H9 (cell line): Measurements from ENCODE around the gene CHMP6. TPM values are rescaled to one million over a fixed set of nuclear protein-coding genes. Genes with fewer than 3 reads are reported as not detected.

ENCODE experiments used
- DNase-seq: peaks from one replicate; pipeline ENCODE4 v3.0.0-alpha.2; 2017
- H2AFZ ChIP-seq: one replicate; pipeline ENCODE4 v1.6.1; 2013; ENCODE audit warnings: mild to moderate bottlenecking, low read length, control low read depth, moderate library complexity
- H2AK5ac ChIP-seq: 2 replicates; pipeline ENCODE4 v1.6.1; 2013; ENCODE audit warnings: low read length, control low read depth, mixed read lengths; ENCODE audit not compliant: insufficient read length
- H2BK120ac ChIP-seq: one replicate; pipeline ENCODE4 v1.6.1; 2013; ENCODE audit warnings: low read depth, mild to moderate bottlenecking, low read length, control low read depth, inconsistent platforms; ENCODE audit not compliant: poor library complexity, severe bottlenecking
- H2BK12ac ChIP-seq: 2 replicates; pipeline ENCODE4 v1.6.1; 2013; ENCODE audit warnings: low read length, control low read depth, mixed read lengths, low read depth; ENCODE audit not compliant: insufficient read length
- H2BK15ac ChIP-seq: 2 replicates; pipeline ENCODE4 v1.6.1; 2013; ENCODE audit warnings: low read depth, low read length, control low read depth
- H2BK20ac ChIP-seq: one replicate; pipeline ENCODE4 v1.6.1; 2013; ENCODE audit warnings: low read depth, mild to moderate bottlenecking, low read length, control low read depth, inconsistent platforms; ENCODE audit not compliant: poor library complexity, severe bottlenecking
- H2BK5ac ChIP-seq: 2 replicates; pipeline ENCODE4 v1.6.1; 2013; ENCODE audit warnings: low read length, control low read depth, mixed read lengths; ENCODE audit not compliant: insufficient read length
- H3K14ac ChIP-seq: 2 replicates; pipeline ENCODE4 v1.6.1; 2013; ENCODE audit warnings: low read length, control low read depth; ENCODE audit not compliant: insufficient read depth
- H3K18ac ChIP-seq: 2 replicates; pipeline ENCODE4 v1.6.1; 2013; ENCODE audit warnings: low read depth, mild to moderate bottlenecking, mixed read lengths, low read length, control low read depth; ENCODE audit not compliant: insufficient read length
- H3K23ac ChIP-seq: 2 replicates; pipeline ENCODE4 v1.6.1; 2013; ENCODE audit warnings: low read length, control low read depth, mixed read lengths, low read depth; ENCODE audit not compliant: insufficient read length
- H3K23me2 ChIP-seq: 2 replicates; pipeline ENCODE4 v1.6.1; 2013; ENCODE audit warnings: low read depth, mild to moderate bottlenecking, mixed read lengths, low read length, control low read depth; ENCODE audit not compliant: insufficient read length, poor library complexity, severe bottlenecking
- H3K27ac ChIP-seq: 2 replicates; pipeline ENCODE4 v1.5.1; 2013; ENCODE audit warnings: low read length, control low read depth, mixed read lengths, low read depth; ENCODE audit not compliant: insufficient read length
- H3K27me3 ChIP-seq: 2 replicates; pipeline ENCODE4 v1.6.1; 2013; ENCODE audit warnings: low read length, control low read depth, inconsistent platforms; ENCODE audit not compliant: insufficient read depth
- H3K4ac ChIP-seq: 2 replicates; pipeline ENCODE4 v1.6.1; 2013; ENCODE audit warnings: low read depth, mild to moderate bottlenecking, control low read depth, inconsistent platforms, low read length, moderate library complexity
- H3K4me1 ChIP-seq: 2 replicates; pipeline ENCODE4 v1.6.1; 2013; ENCODE audit warnings: low read length, control low read depth, inconsistent platforms; ENCODE audit not compliant: insufficient read depth
- H3K4me2 ChIP-seq: 2 replicates; pipeline ENCODE4 v1.6.1; 2013; ENCODE audit warnings: low read length, control low read depth, mixed read lengths; ENCODE audit not compliant: insufficient read length, insufficient read depth
- H3K56ac ChIP-seq: 2 replicates; pipeline ENCODE4 v1.6.1; 2013; ENCODE audit warnings: low read depth, mild to moderate bottlenecking, mixed read lengths, low read length, control low read depth; ENCODE audit not compliant: insufficient read length
- H3K79me1 ChIP-seq: 2 replicates; pipeline ENCODE4 v1.6.1; 2013; ENCODE audit warnings: low read depth, mild to moderate bottlenecking, moderate library complexity, low read length, control low read depth, inconsistent platforms; ENCODE audit not compliant: insufficient read depth, poor library complexity, severe bottlenecking
- H3K79me2 ChIP-seq: 2 replicates; pipeline ENCODE4 v1.6.1; 2013; ENCODE audit warnings: low read length, control low read depth, inconsistent platforms; ENCODE audit not compliant: insufficient read depth
- H3K9ac ChIP-seq: 2 replicates; pipeline ENCODE4 v1.6.1; 2013; ENCODE audit warnings: low read length, control low read depth, mixed read lengths; ENCODE audit not compliant: insufficient read length; ENCODE audit errors: extremely low read depth
- H3K9me3 ChIP-seq: one replicate; pipeline ENCODE4 v1.6.1; 2013; ENCODE audit warnings: low read depth, low read length, inconsistent platforms; ENCODE audit not compliant: control insufficient read depth
- H3T11ph ChIP-seq: one replicate; pipeline ENCODE4 v1.6.1; 2013; ENCODE audit warnings: mild to moderate bottlenecking, low read length, control low read depth, inconsistent platforms
- H4K20me1 ChIP-seq: one replicate; pipeline ENCODE4 v1.6.1; 2013; ENCODE audit not compliant: control insufficient read depth, insufficient read length, insufficient read depth
- H4K5ac ChIP-seq: 2 replicates; pipeline ENCODE4 v1.6.1; 2013; ENCODE audit warnings: low read depth, mild to moderate bottlenecking, mixed read lengths, low read length, control low read depth; ENCODE audit not compliant: insufficient read length
- H4K8ac ChIP-seq: replicated peaks from 2 replicates; pipeline ENCODE4 v1.6.1; 2013; ENCODE audit warnings: low read length, control low read depth, mixed read lengths, low read depth; ENCODE audit not compliant: insufficient read length
- H4K91ac ChIP-seq: 2 replicates; pipeline ENCODE4 v1.6.1; 2013; ENCODE audit warnings: low read depth, mild to moderate bottlenecking, moderate library complexity, mixed read lengths, low read length, control low read depth; ENCODE audit not compliant: insufficient read length
- H3K27ac Mint-ChIP-seq, 3 experiments: 2 replicates in 2 of 3; 3 replicates in 1 of 3; pipeline ENCODE4 v1.8.0; 2020 to 2021; ENCODE audit warnings: mixed read lengths in 3 of 3, mild to moderate bottlenecking in 1 of 3, moderate library complexity in 1 of 3
- H3K27me3 Mint-ChIP-seq: 2 replicates; pipeline ENCODE4 v1.8.0; 2021; ENCODE audit warnings: low read depth, mild to moderate bottlenecking, moderate library complexity, mixed read lengths
- H3K36me3 Mint-ChIP-seq, 3 experiments: 2 replicates in 2 of 3; 3 replicates in 1 of 3; pipeline ENCODE4 v1.8.0; 2020 to 2021; ENCODE audit warnings: low read depth in 3 of 3, mixed read lengths in 3 of 3; ENCODE audit not compliant: insufficient read depth in 1 of 3
- H3K4me1 Mint-ChIP-seq, 2 experiments: 2 replicates each; pipeline ENCODE4 v1.8.0; 2020; ENCODE audit warnings: mixed read lengths in 2 of 2
- H3K4me3 Mint-ChIP-seq, 2 experiments: 2 replicates in 1 of 2; 3 replicates in 1 of 2; pipeline ENCODE4 v1.8.0; 2020 to 2021; ENCODE audit warnings: mild to moderate bottlenecking in 2 of 2, mixed read lengths in 2 of 2, moderate library complexity in 1 of 2
- H3K9me3 Mint-ChIP-seq, 2 experiments: 2 replicates in 1 of 2; 3 replicates in 1 of 2; pipeline ENCODE4 v1.8.0; 2020; ENCODE audit warnings: mild to moderate bottlenecking in 2 of 2, mixed read lengths in 2 of 2, moderate library complexity in 1 of 2
- CTCF ChIP-seq: fragments of 200-600 bp; sonication (generic); conservative IDR thresholded peaks from 3 replicates; pipeline ENCODE4 v1.8.0; 2021; ENCODE audit warnings: antibody characterized with exemption, mild to moderate bottlenecking
- WGBS: extraction: QIAGEN DNeasy Blood & Tissue Kit; methylation state at CpG from one replicate; pipeline ENCODE4 v1.1.7; 2013; ENCODE audit warnings: missing lambda C conversion rate, low lambda C conversion rate, mixed read lengths; ENCODE audit not compliant: insufficient read length; ENCODE audit errors: extremely low coverage; 5-methylcytosine and 5-hydroxymethylcytosine counted together
- total RNA-seq: library from RNA; stranded (reverse); gene quantifications from 2 replicates; pipeline ENCODE4 v1.2.1, GENCODE V29; 2021

The CHMP6 gene
- total RNA-seq, 1 experiment from 2014 or later: 23.4 TPM

- H3K79me2 ChIP-seq: no peaks in the 10 kb centered on the region
- H3K14ac ChIP-seq: no peak overlapping the region
- no peak for DNase-seq
- H2BK15ac ChIP-seq: no peak overlapping the region
- H3K4ac ChIP-seq: no peak overlapping the region
- H3K27me3 ChIP-seq: no peaks in the 10 kb centered on the region
- H3K36me3 Mint-ChIP-seq: peaks cover 0 to 11% (median 5%) of the 10 kb centered on the region in 3 experiments; a peak in 4 of 7 replicates
- no peak overlapping the region for H2BK20ac ChIP-seq
- H3K18ac ChIP-seq: no peak overlapping the region
- TF ChIP-seq CTCF: no peak
- H3K56ac ChIP-seq: no peak overlapping the region
- H3K79me1 ChIP-seq: no peaks in the 10 kb centered on the region
- H3K4me1 Mint-ChIP-seq: peaks cover 11 to 13% of the 10 kb centered on the region in 2 experiments
- H4K91ac ChIP-seq: no peak overlapping the region
- H3K27me3 Mint-ChIP-seq: peaks cover 2% of the 10 kb centered on the region
- no peak overlapping the region for H2BK5ac ChIP-seq
- no peak overlapping the region for H2AFZ ChIP-seq
- H3K9me3 ChIP-seq: no peaks in the 10 kb centered on the region
- H3K23me2 ChIP-seq: no peaks in the 10 kb centered on the region
- no peak overlapping the region for H3K27ac Mint-ChIP-seq
- no peak overlapping the region for H2BK12ac ChIP-seq
- no peaks in the 10 kb centered on the region for H3K9me3 Mint-ChIP-seq
- no peak overlapping the region for H3K4me3 Mint-ChIP-seq
- no peak overlapping the region for H3K4me2 ChIP-seq
- H4K5ac ChIP-seq: no peak overlapping the region
- no peak overlapping the region for H3T11ph ChIP-seq
- no peak overlapping the region for H4K8ac ChIP-seq
- no peak overlapping the region for H2BK120ac ChIP-seq
- H3K23ac ChIP-seq: no peak overlapping the region
- H3K27ac ChIP-seq: no peak overlapping the region
- H3K9ac ChIP-seq: no peak overlapping the region
- WGBS: no CpG with 5 or more reads among the region's 19 CpGs
- no peaks in the 10 kb centered on the region for H3K4me1 ChIP-seq
- H2AK5ac ChIP-seq: no peak overlapping the region
- H4K20me1 ChIP-seq: no peaks in the 10 kb centered on the region
Observed at GRCh38 chr17:80967404-80967872, 24.2 kb upstream of the CHMP6 start.
